WERI-Rb-1 (cell line): Measurements from ENCODE around the gene PTPA.
"Not testable (repeated sequence)": the region's sequence is repeated elsewhere in the genome, so short reads cannot be mapped to it uniquely, and the experiment has no call there.

Experiments
- DNase-seq: peaks from one replicate; pipeline ENCODE4 v3.0.0-alpha.2; 2020
- H3K27ac ChIP-seq: fragments of 250-450 bp; sonication (Bioruptor Pico); 2 replicates; pipeline ENCODE4 v1.5.1; 2020; ENCODE audit warnings: mild to moderate bottlenecking, moderate library complexity
- H3K27me3 ChIP-seq: fragments of 250-450 bp; sonication (Bioruptor Pico); 2 replicates; pipeline ENCODE4 v1.5.1; 2021; ENCODE audit warnings: mild to moderate bottlenecking, low read depth, moderate library complexity; ENCODE audit not compliant: insufficient read depth, severe bottlenecking
- H3K36me3 ChIP-seq: fragments of 250-450 bp; sonication (Bioruptor Pico); 2 replicates; pipeline ENCODE4 v1.5.1; 2020; ENCODE audit warnings: mild to moderate bottlenecking, moderate library complexity
- H3K4me3 ChIP-seq: 2 replicates; pipeline ENCODE4 v1.5.1; 2011; ENCODE audit warnings: low read depth, mild to moderate bottlenecking, control low read depth, low read length
- H3K9me3 ChIP-seq: fragments of 250-450 bp; sonication (Bioruptor Pico); 2 replicates; pipeline ENCODE4 v1.5.1; 2021; ENCODE audit warnings: mild to moderate bottlenecking, moderate library complexity; ENCODE audit not compliant: severe bottlenecking
- TF ChIP-seq, protein P1 (sequence below): IDR thresholded peaks from 2 replicates; pipeline ENCODE4 v1.5.1; 2011; ENCODE audit warnings: low read depth, mild to moderate bottlenecking, control low read depth, inconsistent platforms, low read length

The PTPA gene

DNA sequence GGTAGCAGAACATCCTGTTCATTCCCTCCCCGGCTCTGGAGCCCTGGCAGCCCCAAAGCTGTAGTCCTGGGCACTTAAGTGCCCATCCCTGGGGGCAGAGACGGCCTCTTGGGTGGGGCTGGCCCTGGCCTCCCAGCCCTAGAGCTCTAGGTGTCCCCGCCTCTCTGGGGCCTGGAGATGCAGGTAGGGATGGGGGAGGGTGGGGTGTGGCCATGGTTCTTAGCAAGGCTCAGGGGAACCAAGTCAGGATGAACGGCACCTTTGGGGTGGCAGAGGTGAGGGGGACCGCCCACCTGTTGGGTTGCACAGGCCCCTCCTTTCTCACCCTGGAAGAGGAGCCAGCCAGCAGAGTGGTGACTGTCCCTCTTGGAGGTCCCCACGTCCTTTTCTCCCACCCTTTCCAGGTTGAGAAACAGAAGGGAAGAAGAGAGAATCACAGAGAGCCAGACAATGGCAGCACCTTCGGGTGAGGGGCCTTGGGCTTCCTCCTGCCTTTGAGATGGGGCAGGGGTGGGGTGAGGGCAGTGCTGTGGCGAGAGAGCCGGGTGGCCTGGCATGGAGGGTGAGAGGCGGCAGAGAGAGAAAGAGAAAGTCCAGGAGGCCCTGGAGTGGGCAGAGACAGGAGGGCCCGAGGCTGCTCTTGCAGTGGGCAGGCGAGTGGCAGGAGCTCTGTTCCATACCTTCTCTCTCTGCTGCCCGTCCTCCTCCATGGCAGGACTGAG, 3.0 kb upstream of the PTPA start:
- no peaks in the 10 kb centered on the region for H3K9me3 ChIP-seq

DNA sequence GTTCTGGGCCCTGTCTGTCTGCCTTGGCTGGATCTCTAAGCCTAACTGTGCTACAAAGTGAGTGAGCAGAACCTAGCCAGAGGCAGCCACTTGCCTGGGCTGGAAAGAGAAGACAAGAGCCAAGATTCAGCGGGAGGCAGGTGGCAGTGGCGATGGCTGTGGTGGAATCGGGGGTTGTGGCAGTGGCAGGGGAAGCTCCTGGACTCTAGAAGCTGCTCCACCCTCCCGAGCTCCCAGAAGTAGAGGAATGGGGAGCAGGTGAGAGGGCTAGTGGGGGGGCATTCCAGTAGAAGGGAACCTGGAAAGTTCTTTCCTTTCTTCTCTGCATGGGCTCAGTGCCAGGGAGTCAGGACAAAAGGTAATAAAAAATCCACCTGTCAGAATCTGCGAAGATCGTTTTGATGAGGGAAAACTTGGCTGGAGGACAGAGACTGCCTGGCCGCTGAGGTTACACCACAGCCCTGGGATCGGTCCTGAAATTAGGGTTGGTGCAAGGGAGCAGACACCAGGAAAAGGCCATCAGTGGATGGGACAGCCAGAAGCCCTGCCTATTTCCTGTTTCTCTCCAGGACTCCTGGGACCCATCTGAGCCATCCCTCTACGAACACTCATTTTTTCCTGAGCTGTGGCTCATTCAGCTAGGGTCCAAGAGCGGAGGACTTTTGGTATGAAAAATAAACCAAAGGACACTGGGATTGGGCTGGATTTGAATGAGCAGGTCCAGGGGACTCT, 2.2 kb upstream of the PTPA start:
- Histone ChIP-seq H3K27ac (no peak overlapping the region), H3K36me3 (no peaks in the 10 kb centered on the region; the same call in 1 of the 2 replicates), H3K9me3 (no peaks in the 10 kb centered on the region), H3K27me3 (no peaks in the 10 kb centered on the region), H3K4me3 (no peak overlapping the region)
- TF ChIP-seq, protein P1, sequence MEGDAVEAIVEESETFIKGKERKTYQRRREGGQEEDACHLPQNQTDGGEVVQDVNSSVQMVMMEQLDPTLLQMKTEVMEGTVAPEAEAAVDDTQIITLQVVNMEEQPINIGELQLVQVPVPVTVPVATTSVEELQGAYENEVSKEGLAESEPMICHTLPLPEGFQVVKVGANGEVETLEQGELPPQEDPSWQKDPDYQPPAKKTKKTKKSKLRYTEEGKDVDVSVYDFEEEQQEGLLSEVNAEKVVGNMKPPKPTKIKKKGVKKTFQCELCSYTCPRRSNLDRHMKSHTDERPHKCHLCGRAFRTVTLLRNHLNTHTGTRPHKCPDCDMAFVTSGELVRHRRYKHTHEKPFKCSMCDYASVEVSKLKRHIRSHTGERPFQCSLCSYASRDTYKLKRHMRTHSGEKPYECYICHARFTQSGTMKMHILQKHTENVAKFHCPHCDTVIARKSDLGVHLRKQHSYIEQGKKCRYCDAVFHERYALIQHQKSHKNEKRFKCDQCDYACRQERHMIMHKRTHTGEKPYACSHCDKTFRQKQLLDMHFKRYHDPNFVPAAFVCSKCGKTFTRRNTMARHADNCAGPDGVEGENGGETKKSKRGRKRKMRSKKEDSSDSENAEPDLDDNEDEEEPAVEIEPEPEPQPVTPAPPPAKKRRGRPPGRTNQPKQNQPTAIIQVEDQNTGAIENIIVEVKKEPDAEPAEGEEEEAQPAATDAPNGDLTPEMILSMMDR, result no peak
- no peak for DNase-seq

More for the DNA sequence above, 3.0 kb upstream of the PTPA start:
- Histone ChIP-seq H3K36me3 (no peaks in the 10 kb centered on the region; the same call in 1 of the 2 replicates), H3K4me3 (no peak overlapping the region), H3K27ac (no peak overlapping the region), H3K27me3 (no peaks in the 10 kb centered on the region)
- TF ChIP-seq, protein P1, result no peak
- DNase-seq, result no peak

DNA sequence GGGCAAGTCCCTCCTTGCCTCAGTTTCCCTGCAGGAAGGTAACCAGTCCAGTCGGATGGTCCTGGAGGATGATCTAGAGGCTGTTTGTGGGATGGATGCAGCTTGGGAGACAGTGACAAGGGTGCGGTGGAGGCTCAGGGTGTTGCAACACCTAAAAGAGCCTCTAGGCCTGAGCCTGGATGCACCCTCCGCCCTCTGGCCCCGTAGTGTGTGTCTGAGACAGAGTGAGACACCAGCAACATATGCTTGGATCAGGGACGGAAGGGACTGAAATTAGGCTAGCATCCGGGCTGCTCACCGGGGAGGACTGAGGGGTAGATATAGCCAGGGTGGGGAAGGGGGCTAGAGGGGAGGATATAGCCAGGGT, 1.7 kb upstream of the PTPA start:
- Histone ChIP-seq H3K9me3 (no peaks in the 10 kb centered on the region), H3K4me3 (no peak overlapping the region), H3K36me3 (no peaks in the 10 kb centered on the region; the same call in 1 of the 2 replicates), H3K27ac (no peak overlapping the region), H3K27me3 (no peaks in the 10 kb centered on the region)
- peak; percentile 53 for DNase-seq
- TF ChIP-seq, protein P1, result no peak

DNA sequence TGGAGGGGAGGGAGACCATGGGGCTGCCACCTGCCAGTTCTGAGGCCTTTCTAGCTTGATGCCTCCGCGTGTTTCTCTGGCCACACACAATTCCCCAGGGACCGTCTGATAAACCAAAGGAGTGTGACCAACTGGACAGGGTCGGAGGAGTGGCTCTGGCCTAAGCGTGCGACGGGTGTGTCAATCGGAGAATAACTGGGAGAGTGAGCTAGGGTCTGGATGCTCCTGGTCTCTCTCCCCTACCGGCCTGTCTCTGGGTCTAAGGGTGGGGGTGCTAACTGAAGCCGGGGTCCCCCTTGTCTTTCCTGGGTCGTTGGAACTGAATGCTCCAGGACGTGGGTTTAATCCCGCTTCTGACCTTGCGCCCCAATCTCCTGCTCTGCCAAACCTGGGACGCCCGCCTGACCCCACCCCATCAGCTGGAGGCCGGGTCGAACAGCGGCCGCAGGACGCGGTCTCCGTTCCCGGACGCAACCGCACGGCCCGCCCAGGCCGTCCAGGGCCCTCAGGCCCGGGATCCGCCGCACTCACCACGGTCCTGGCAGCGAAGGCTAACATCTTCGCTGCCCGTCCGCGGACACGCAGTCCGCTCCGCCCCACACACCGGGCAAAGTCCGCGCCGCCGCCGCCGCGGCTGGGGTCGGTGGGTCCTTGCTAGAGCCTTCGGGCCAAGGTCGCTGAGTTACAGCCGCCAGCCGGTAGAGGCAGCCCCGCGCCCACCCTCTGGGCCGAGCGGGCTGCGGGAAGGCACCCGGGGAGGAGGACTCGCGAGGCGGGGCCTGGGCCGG, 1.1 kb upstream of the PTPA start:
- peak; percentile 38 for DNase-seq
- H3K4me3 ChIP-seq, result peak overlapping the region; percentile 92
- TF ChIP-seq, protein P1, result 0 out of 2 replicates have a peak, but pooled peaks have one; percentile 9
- no peaks in the 10 kb centered on the region for H3K9me3 ChIP-seq
- peaks cover 2% of the 10 kb centered on the region for H3K36me3 ChIP-seq
- H3K27me3 ChIP-seq, result no peaks in the 10 kb centered on the region
- peak overlapping the region; percentile 69 for H3K27ac ChIP-seq

DNA sequence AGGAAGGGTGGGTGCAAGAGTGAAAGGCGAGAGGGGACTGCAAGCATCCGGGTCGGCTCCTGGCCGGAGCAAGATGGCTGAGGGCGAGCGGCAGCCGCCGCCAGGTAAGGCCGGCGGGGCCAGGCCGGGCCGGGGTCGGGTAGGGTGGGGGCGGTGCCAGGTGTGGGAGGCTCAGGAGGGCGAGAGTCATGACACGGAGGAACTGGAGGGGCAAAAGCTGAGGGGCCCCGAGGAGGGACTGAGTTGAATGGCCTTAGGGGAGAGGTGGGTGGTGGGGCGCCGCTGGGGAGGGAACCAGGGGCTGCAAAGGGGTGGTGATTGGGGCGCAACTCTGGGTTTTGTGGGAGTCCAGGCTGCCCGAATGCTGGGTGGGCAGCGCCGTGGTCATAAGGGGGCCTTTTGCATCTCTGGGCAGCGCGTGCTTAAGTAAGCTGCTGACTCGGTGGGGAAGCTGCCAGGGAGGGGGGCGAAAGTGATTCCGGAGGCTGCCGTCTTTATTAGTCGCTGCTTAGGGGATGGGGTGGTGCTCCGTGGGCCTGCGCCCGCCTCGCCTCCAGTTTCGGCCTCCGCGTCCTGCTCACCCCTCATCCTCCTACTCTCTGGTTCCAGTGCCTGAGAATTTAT, 425 bp downstream of the PTPA start:
- Histone ChIP-seq H3K4me3 (peak overlapping the region; percentile 67), H3K27ac (peak overlapping the region; percentile 91), H3K9me3 (no peaks in the 10 kb centered on the region), H3K36me3 (peaks cover 2% of the 10 kb centered on the region), H3K27me3 (no peaks in the 10 kb centered on the region)
- TF ChIP-seq, protein P1, result no peak
- DNase-seq, result peak; percentile 67

DNA sequence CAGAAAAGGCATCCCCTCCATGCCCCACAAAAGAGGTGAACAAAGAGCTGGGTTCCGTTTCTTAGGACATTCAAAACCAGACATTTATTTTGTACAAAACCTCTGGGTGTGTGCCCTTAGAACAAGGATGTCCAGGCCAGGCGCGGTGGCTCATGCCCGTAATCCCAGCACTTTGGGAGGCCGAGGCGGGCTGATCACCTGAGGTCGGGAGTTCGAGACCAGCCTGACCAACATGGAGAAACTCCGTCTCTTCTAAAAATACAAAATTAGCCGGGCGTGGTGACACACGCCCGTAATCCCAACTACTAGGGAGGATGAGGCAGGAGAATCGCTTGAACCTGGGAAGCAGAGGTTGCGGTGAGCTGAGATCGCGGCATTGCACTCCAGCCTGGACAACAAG, 1.3 kb downstream of the PTPA start:
- not testable (repeated sequence) for H3K36me3 ChIP-seq, H3K27ac ChIP-seq
- peak overlapping the region; percentile 67 for H3K4me3 ChIP-seq

More for the DNA sequence above, 1.3 kb downstream of the PTPA start:
- H3K27me3 ChIP-seq, H3K9me3 ChIP-seq, DNase-seq: not testable (repeated sequence)
